Transverse colon (tissue), 4 donors: Measurements from ENCODE around the gene NEDD4L.

Experiments
- POLR2A ChIP-seq: fragments of 450-650 bp; IDR thresholded peaks from one replicate; pipeline ENCODE4 v1.6.1; 2016; ENCODE audit warnings: antibody characterized with exemption, mild to moderate bottlenecking, moderate library complexity
- POLR2AphosphoS5 ChIP-seq, 3 donors: sonication (generic); formaldehyde crosslinking; IDR thresholded peaks; one replicate each; pipeline ENCODE4 v1.6.1; 2016; ENCODE audit warnings: antibody characterized with exemption in 3 of 3
- TF ChIP-seq, protein P1 (sequence below), 5 experiments: fragments of 200-600 bp in 3 of 5; fragments of 450-650 bp in 2 of 5; sonication (generic) in 3 of 5; IDR thresholded peaks; 1 replicate in 2 of 5; 2 replicates in 3 of 5; pipeline ENCODE4 v1.5.1; 2016 to 2017; ENCODE audit warnings: antibody characterized with exemption in 5 of 5, inconsistent platforms in 3 of 5, mild to moderate bottlenecking in 2 of 5, moderate library complexity in 1 of 5

DNA sequence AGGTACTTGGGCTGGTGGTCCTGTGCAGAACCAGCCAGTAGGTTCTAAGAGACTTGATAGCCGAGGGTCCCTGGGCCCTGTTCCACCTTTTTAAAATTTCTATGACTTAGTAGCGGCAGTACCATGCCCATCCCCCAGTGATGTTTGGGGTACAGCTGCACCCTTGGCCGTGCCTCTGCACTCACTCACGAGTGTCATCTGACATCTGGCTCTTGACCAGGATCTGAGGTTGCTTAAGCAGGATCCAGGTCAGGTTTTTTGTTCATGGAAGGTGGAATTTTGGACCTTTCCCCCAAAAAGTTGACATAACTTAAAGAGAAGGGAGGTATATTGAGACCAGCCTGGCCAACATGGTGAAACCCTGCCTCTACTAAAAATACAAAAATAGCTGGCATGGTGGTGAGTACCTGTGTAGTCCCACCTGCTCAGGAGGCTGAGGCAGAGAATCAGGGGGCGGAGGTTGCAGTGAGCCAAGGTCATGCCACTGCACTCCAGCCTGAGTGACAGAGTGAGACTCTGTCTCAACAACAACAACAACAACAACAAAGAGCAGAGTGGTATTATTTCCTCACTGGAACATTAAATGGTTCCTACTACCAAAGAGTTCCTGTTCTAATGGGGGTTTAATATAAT lies 163.6 kb downstream of the NEDD4L start:
- TF ChIP-seq, protein P1, sequence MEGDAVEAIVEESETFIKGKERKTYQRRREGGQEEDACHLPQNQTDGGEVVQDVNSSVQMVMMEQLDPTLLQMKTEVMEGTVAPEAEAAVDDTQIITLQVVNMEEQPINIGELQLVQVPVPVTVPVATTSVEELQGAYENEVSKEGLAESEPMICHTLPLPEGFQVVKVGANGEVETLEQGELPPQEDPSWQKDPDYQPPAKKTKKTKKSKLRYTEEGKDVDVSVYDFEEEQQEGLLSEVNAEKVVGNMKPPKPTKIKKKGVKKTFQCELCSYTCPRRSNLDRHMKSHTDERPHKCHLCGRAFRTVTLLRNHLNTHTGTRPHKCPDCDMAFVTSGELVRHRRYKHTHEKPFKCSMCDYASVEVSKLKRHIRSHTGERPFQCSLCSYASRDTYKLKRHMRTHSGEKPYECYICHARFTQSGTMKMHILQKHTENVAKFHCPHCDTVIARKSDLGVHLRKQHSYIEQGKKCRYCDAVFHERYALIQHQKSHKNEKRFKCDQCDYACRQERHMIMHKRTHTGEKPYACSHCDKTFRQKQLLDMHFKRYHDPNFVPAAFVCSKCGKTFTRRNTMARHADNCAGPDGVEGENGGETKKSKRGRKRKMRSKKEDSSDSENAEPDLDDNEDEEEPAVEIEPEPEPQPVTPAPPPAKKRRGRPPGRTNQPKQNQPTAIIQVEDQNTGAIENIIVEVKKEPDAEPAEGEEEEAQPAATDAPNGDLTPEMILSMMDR (IDR thresholded peaks at IDR 0.05): no peak
- TF ChIP-seq POLR2AphosphoS5 (IDR thresholded peaks at IDR 0.05) (no peak), POLR2A (no peak)
